NCI-H1105 (cell line): ENCODE results near the gene FAM161B.
"Not testable (repeated sequence)": the region's sequence is repeated elsewhere in the genome, so short reads cannot be mapped to it uniquely, and the experiment has no call there.

Experiments used
- DNase-seq: peaks from one replicate; lab custom pipeline; 2025; lab: John Stamatoyannopoulos, UW

FAM161B gene

DNA sequence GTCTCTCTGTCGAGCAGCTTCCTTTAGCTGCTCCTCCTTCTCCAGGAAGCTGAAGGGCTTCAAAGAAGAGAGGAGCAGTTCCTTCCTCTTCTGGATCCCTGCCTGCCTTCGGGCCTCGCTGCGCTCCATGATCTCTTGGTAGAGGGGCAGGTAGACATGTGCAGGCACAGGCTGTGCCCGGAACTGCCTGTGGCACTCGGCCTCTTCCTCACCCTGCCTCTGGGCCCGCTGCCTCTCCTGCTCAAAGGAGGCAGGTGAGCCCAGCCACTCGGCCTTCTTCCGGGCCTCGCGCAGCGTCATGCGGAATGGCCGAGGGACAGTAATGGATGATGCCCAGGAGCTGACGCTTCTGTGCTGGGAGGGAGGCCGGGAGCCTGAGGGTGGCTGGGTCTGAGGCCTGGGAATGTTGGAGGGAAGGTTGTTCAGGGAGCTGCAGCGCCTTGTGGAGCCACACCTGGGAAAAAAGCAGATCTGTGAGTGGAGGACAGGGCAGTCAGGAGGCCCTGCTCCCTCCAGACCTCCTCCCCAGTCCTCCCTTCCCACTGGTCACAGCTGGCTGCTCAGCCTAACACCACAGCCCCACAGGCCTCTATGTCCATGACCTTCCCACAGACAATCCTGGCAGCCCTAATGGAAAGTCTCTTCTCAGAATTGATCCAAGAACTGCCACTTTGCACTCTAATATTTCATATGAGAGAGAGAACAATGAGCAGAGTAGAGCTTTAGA is 5.3 kb downstream of the FAM161B start:
- DNase-seq = no peak

DNA sequence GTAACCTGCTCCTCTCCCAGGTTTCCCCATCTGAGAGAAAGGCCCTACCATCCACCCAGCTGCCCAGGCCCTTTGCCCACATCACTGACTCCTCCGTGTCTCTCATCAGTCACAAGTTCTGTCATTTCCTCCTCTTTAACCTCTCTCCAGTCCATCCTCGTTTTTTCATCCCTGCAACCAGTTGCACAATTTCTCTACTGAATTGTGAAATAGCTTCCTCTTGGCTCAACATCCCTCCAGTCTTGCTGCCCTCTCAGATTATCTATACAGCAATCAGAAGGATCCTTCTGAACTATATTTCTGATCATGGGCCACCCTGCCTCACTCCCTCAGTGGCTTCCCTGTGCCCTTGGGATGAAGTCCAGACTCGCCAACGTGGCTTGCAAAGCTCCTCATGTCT is 6.8 kb downstream of the FAM161B start:
- no peak for DNase-seq

DNA sequence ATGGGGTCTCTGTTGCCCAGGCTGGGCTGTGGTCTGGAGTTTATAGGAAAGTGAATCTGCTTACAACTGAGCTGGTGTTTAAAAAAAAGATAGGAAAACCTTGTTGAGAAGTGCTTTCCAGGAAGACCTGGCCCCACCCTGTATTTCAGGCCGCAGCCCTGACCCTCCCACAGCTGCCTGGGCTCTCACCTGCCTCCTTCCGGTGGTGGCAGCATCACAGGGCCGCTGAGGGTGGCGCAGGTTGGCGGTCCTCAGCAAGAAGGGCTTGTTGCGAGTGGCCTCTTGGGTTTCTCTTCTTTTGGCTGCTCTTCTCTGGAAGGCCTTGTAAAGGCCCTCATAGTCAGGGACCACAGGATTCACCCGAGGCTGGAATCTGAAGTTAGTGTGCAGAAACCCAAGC is 7.7 kb downstream of the FAM161B start:
- DNase-seq = no peak

DNA sequence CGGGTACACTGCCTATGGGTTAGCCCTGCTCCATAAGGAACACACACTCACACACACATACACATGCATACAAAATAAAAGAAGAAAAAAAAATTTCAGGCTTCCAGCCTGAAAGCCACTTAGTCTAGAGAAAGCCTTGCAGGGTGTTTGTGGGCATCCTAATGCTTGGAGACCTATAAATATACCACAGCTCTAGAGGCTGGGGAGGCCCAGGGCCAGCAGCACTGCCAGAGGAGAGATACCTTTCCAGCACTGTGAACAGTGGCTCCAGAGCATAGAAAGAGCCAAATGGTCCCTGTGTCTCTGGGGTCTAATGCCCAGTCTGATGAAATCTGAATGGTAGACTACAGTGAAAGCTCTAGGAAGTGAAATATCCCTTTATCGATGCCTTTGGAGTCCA is 12.9 kb downstream of the FAM161B start:
- no peak for DNase-seq

DNA sequence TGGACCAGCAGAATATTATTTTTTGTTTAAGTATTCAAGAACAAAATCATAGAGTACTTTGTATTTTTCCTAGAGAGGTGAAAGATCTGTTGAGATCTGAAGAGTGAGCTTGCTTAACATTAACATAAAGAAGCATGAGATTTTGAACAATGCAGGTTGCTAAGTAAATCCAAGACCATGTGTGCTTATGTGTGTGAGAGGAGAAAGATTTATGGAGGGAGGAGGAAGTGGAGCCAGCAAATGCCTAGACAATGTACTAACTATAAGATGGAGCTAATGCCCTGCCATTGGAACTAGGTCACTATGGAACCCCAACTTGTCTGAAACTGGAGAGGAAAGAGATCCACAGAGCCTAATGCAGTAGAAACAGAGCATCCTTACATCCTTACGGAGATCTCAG is 13.3 kb downstream of the FAM161B start:
- no peak for DNase-seq

DNA sequence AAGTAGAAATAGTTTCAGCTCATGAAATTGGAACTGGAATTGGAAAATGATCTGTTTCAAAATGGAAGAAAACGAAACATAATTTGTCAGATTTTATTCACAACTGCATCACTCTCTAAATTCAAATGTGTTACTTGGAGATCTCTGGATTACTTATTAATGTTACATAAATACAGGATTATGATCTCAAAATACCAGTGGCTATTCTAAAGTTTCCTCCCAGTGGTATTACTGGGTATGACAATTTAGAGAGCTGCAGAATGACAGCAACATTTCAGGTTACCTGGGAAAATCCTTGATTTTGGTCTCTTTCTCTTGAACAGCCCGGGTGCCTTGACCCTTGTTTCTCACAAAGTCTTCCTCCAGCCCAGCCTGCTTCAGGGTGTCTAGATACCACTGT is 14.2 kb downstream of the FAM161B start:
- DNase-seq = no peak

DNA sequence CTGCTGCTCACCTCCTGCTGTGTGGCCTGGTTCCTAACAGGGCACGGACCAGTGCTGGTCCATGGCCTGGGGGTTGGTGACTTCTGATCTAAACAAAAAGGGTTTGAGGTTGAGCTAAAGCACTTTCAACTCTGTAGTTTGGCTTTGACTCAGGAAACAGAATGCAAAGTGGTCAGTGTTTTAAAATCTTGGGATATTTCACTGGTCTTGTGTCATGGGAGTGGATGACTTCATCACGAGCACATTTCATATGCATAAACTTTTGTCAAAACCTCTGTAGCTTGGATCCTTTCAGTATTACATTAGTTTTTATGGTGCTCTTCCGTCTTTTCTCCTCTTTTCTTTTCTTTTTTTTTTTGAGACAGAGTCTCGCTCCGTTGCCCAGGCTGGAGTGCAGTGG is 25.6 kb downstream of the FAM161B start:
- DNase-seq = no peak

DNA sequence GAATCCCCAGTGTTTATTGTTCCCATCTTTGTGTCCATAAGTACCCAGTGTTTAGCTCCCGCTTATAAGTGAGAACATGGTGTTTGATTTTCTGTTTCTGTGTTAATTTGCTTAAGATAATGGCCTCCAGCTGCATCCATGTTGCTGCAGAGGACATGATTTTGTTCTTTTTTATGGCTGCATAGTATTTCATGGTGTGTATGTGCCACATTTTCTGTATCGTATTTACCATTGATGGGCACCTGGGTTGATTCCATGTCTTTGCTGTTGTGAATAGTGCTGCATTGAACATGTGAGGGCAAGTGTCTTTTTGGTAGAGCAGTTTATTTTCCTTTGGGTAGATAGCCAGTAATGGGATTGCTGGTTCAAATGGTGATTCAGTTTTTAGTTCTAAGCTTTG is 30.4 kb downstream of the FAM161B start:
- not testable (repeated sequence) for DNase-seq

DNA sequence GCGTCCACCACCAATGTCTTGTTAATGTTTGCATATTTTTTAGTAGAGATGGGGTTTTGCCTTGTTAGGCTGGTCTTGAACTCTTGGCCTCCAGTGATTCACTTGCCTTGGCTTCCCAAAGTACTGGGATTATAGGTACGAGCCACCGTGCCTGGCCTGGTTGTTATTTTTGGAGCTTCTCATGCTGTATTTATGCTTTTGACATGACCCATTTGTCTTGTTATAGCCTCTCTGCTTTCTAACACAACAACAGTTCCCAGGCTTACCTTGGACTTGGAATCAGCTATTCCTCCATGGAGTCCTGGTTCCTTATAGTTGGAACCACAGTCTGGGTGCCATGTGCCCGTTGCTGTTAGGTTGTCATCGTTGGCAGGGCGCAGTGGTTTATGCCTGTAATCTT is 33.6 kb downstream of the FAM161B start:
- DNase-seq = no peak

DNA sequence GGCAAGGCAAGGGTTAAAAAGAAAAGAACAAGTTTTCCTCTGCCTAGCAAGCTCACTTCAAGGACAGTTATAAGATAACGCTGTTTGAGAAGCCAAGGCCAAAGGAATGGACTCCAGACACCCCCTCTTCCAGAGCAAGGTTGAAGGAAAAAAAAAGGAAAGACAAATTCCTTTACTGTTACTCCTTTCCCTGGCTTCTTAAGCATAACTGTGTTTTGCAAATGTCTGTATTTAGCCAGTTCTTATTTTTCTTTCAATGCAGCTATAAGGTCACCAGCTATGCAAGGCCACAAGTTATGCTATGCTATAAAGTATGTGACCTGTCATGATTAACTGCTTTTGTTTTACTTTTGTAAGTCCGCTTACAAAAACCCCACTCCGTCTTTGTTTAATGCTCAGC is 36.6 kb downstream of the FAM161B start:
- DNase-seq = no peak

DNA sequence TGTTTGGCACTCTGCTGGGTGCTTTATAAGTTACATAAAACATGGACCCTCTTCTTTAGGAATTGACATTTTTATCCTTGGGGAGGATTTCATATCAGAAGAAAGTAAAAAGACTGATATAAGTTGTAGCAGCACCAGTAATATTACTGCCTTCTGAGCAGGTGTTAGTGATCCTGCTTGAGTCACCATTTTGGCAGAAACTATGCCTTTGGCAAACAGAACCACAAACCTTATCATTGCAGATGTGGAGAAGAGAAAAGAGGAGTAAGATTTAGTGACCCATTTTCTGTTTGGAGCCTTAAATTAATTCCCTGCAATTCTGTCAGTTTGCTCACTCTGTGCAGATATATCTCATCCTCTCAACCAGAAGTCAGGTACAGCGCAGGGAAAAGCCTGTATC is 40.2 kb downstream of the FAM161B start:
- DNase-seq = no peak

DNA sequence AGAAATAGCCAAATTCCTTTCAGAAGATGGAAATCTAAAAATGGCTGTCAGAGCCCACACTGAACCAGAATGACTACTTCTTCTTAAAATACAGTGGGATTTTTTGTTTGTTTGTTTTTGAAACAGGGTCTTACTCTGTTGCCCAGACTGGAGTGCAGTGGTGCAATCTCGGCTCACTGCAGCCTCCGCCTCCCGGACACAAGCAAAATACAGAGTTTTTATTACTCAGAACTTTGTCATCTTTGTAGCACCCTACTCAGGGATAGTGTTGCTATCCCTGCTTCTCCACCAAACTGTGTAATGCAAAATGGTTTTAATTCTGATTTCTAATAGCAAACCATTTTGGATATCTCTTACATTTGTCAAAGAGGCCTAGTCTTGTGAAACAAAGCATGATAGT is 46.9 kb downstream of the FAM161B start:
- no peak for DNase-seq

DNA sequence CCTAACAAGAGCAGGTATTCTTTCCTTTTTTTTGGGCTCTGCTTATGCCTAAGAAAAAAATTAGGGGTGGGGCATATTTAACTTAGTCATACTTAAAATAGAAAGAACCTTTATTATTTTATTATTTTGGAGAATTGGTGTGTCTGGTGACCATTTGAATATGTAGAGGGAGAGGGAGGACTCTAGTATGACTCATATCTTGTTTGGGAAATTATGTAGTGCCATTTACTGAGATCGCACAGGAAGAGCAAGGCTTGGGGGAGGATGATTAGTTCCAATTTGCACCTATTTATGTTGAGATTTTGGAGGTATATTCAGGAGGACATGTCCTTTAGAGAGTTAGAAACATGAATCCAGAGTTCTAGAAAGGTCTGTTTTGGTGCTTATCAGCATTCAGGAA is 53.4 kb downstream of the FAM161B start:
- DNase-seq = no peak

DNA sequence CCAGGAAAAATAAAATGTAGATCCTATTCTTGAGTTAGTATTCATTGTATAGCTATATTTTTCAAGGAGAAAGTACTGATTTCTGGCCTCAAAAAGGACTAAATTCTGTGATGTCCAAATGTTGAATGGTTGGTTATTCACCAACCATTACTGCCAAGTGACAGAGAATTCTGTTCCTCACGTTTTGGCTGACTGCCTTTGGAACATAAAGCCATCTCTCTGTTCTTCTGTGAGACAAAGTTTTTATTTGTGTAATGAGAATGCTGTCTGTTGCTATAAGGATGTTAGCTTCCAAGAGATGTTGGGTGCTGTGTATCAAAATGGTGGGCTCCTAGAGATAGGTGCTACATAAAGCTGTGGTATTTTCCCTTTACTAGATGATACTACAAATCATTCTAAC is 54.0 kb downstream of the FAM161B start:
- no peak for DNase-seq

DNA sequence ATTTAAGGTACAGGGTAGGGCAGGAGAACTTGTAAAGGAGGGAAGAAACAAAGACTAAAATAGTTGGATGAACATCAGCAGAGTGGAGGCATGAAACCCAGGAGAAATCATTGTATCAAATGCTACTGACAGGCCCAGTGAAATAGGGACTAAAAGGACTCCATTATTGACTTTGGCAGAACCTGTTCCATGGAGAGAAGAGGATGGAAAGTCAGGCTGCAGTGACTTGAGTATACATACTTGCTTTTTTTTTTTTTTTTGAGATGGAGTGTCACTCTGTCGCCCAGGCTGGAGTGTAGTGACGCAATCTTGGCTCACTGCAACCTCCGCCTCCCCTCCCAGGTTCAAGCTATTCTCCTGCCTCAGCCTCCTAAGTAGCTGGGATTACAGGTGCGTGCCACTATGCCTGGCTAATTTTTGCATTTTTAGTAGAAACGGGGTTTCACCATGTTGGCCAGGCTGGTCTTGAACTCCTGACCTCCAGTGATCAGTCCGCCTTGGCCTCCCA is 55.7 kb downstream of the FAM161B start:
- DNase-seq = not testable (repeated sequence)

DNA sequence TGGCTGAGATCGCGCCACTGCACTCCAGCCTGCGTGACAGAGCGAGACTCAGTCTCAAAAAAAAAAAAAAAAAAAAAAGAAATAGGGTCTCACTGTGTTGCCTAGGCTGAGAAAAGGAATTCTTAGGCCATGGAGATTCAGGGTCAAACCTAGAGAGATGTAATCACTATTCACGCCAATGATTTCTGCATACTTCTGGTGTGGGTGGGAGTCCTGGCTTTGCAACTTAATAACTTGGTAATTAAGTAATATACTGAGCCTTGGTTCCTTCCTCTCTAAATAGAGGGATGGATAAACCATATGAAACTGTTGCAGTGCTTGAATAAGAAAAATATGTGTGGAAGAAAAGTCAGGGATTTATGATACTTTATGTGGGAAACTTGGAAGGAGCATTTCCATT is 60.5 kb downstream of the FAM161B start:
- DNase-seq = no peak

DNA sequence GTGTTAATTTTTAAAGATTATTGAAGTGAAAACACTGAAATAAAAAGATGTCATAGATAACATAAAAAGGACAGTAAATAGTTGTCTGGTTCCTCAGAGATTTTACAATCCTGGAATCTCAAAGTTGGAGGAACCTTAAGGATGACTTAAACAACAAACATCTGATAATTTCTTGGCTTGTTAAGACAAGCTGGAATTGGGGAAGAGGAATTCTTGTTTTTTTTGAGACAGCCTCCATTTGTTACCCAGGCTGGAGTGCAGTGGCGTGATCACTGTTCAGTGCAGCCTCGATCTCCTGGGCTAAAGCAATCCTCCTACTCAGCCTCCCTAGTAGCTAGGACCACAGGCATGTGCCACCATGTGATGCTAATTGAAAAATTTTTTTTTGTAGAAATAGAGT is 60.9 kb downstream of the FAM161B start:
- no peak for DNase-seq

DNA sequence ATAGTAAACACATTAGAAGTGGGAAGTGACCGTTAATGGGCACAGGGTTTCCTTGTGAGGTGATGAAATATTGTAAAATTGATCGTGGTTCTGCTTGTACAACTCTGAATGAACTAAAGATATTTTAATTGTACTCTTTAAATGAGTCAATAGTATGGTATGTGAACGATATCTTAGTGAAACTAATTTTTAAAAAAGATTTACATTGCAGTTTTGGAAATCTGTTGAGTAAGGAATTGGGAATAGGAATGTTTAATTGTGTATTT is 61.5 kb downstream of the FAM161B start:
- DNase-seq = no peak

DNA sequence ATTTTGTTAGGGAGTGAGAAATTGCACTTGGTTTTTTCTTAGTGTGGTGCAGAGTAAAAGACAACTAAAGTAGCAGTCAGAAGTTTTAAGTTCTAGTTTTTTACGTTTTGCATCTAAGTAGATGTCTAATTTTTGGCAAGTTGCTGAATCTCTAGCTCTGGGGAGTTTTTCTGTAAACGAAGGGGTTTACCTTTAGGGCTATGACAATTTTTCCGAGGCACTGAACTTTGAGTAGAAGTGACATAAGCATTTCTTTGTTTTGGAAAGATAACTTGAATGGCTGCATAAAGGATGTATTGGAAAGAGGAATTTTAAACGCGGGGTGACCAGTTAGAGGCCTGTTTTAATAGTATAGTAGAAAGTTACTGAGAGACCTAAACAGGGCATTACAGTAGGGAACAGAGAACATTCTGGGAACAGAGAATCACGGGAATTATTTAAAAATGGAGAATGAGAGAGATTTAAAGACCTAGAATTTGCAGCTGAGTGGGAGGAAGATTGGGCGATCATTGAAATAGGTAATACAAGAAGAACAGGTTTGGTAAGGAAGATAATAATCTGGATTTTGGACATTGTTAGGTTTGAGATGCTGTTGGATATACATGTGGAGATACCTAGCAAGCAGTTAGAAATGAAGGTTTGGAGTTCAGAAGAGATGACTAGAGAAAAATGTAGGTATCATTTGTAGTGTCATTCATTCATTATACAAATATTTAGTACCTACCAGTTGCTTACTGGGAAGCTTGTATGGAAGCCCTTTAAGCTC is 62.0 kb downstream of the FAM161B start:
- no peak for DNase-seq

DNA sequence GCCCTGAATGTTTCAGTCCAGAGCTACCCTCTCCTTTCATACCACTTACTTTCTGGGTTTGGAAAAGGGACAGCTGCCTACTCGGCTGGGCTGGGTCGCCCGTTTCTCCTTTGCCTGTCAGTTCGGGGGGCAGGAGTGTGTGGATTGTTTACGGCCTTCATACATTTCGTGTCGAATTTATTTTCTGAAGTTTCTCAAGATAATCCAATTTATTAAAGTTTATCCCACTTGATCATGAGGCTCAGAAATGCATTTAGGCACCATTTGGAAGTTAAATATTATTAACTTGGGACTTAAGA is 62.6 kb downstream of the FAM161B start:
- no peak for DNase-seq

DNA sequence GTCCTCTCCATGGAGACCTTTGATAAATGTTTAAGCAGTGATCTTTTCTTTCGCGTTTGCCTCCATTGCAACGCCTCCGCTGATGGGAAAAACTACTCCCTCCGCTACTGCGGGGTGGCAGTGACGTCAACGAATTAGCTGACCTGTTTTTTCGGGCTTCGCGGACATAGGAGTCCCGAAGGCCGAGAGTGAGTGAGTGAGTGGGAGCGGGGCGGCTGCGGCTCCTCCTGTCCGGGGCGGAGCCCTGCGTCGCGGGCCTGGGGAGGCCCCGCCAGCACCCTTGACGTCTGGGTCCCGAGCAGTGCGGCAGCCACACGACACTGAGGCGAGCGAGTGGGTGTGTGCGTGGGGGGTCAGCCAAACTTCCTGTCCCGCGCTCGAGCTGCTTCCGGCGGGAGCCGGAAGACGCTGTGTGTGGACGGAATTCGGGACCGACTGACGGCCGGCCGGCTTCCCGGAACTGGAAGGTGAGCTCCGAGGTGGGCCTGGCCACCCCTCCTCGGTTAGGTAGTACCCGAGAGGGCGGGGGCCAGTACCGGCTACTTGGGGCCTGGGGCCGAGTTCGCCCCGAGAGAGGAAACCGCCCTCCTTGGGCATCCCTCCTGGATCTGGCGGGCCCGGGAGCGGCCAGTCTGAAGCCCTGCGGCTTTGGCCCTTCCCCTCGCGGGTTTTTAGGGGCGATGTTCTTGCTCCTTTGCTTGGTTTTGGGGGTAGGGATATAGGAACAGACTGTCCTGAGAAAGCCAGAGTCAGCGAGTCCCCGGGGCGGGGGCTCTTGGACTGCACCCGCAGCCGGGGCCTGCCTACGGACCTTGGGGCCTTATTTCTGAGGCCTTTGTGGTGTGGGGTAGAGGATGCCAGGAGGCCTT is 63.2 kb downstream of the FAM161B start, which contains the start of gene ZNF410:
Gene ZNF410, plus strand, starts transcription at position 411 of the 869 bp plus-strand sequence. CDS start 5,317 bp downstream, outside the sequence.
- DNase-seq = peak; percentile 86

DNA sequence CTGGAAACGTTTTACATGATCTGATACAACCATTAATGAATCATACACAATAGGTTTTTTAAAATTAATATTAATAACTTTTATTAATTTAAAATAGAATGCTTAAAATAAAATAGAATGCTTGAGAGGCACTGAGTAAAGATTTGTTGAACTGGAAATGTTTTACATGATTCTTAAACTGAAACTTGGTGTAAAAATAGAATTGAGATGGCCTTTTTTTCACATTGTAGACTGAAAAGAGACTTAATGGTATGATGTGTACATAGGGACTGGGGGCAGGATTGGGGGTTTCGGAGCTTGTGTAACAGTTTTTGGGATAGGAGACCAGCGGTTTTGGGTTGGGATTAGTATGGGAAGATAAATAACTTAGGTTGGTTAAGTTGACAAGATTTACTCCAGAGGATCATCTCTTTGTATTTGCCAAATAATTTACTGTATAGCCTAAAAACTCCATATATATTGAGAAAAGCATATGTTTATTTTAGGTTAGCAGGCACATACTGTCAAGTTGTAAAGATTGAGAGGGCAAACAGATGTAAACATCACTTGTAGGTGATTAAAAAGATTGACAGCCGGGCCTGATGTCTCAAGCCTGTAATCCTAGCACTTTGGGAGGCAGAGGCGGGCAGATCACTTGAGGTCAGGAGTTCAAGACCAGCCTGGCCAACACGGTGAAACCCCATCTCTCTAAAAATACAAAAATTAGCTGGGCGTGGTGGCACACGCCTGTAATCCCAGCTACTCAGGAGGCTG is 65.3 kb downstream of the FAM161B start:
- no peak for DNase-seq
